ENCODE data around the gene KIAA0513. TPM values are rescaled to one million over a fixed set of nuclear protein-coding genes. Genes with fewer than 3 reads are reported as not detected.

KIAA0513 gene
- total RNA-seq, 1 donor, result 18.4 TPM

- Histone ChIP-seq H3K27me3 (ENCODE audit: insufficient read depth, low read length) (no peaks in the 10 kb centered on the region), H3K4me3 (ENCODE audit: low read length) (no peak overlapping the region), H3K9me3 (ENCODE audit: low read depth, low read length) (no peaks in the 10 kb centered on the region), H3K4me1 (ENCODE audit: insufficient read depth, low read length) (peaks cover 44% of the 10 kb centered on the region)
Measured at GRCh38 chr16:85033171-85033570, 5.6 kb downstream of the KIAA0513 start.

GRCh38 chr16:85034591-85035433, 7.2 kb downstream of the KIAA0513 start:
- H3K4me1 ChIP-seq (ENCODE audit: insufficient read depth, low read length), result peaks cover 28% of the 10 kb centered on the region
- no peaks in the 10 kb centered on the region for H3K9me3 ChIP-seq (ENCODE audit: low read depth, low read length)
- no peak overlapping the region for H3K4me3 ChIP-seq (ENCODE audit: low read length)
- no peaks in the 10 kb centered on the region for H3K27me3 ChIP-seq (ENCODE audit: insufficient read depth, low read length)

GRCh38 chr16:85036236-85037049, 8.8 kb downstream of the KIAA0513 start:
- H3K27me3 ChIP-seq (ENCODE audit: insufficient read depth, low read length), result no peaks in the 10 kb centered on the region
- no peak overlapping the region for H3K4me3 ChIP-seq (ENCODE audit: low read length)
- no peaks in the 10 kb centered on the region for H3K9me3 ChIP-seq (ENCODE audit: low read depth, low read length)
- H3K4me1 ChIP-seq (ENCODE audit: insufficient read depth, low read length), result peaks cover 16% of the 10 kb centered on the region

GRCh38 chr16:85037050-85037410, 9.4 kb downstream of the KIAA0513 start:
- H3K4me3 ChIP-seq (ENCODE audit: low read length), result no peak overlapping the region
- no peaks in the 10 kb centered on the region for H3K27me3 ChIP-seq (ENCODE audit: insufficient read depth, low read length)
- H3K4me1 ChIP-seq (ENCODE audit: insufficient read depth, low read length), result peaks cover 20% of the 10 kb centered on the region
- H3K9me3 ChIP-seq (ENCODE audit: low read depth, low read length), result no peaks in the 10 kb centered on the region

GRCh38 chr16:85037721-85038120, 10.1 kb downstream of the KIAA0513 start:
- Histone ChIP-seq H3K4me3 (ENCODE audit: low read length) (no peak overlapping the region), H3K27me3 (ENCODE audit: insufficient read depth, low read length) (no peaks in the 10 kb centered on the region), H3K9me3 (ENCODE audit: low read depth, low read length) (no peaks in the 10 kb centered on the region), H3K4me1 (ENCODE audit: insufficient read depth, low read length) (peaks cover 20% of the 10 kb centered on the region)

- H3K4me3 ChIP-seq (ENCODE audit: low read length), result no peak overlapping the region
- H3K9me3 ChIP-seq (ENCODE audit: low read depth, low read length), result no peaks in the 10 kb centered on the region
- H3K4me1 ChIP-seq (ENCODE audit: insufficient read depth, low read length), result peaks cover 22% of the 10 kb centered on the region
- no peaks in the 10 kb centered on the region for H3K27me3 ChIP-seq (ENCODE audit: insufficient read depth, low read length)
Measured at GRCh38 chr16:85040685-85041084, 13.1 kb downstream of the KIAA0513 start.

GRCh38 chr16:85041219-85042166, 13.9 kb downstream of the KIAA0513 start:
- peaks cover 26% of the 10 kb centered on the region for H3K4me1 ChIP-seq (ENCODE audit: insufficient read depth, low read length)
- no peaks in the 10 kb centered on the region for H3K9me3 ChIP-seq (ENCODE audit: low read depth, low read length)
- no peaks in the 10 kb centered on the region for H3K27me3 ChIP-seq (ENCODE audit: insufficient read depth, low read length)
- no peak overlapping the region for H3K4me3 ChIP-seq (ENCODE audit: low read length)

GRCh38 chr16:85042167-85042526, 14.6 kb downstream of the KIAA0513 start:
- H3K4me1 ChIP-seq (ENCODE audit: insufficient read depth, low read length), result peaks cover 26% of the 10 kb centered on the region
- H3K27me3 ChIP-seq (ENCODE audit: insufficient read depth, low read length), result no peaks in the 10 kb centered on the region
- H3K9me3 ChIP-seq (ENCODE audit: low read depth, low read length), result no peaks in the 10 kb centered on the region
- H3K4me3 ChIP-seq (ENCODE audit: low read length), result no peak overlapping the region

- Histone ChIP-seq H3K9me3 (ENCODE audit: low read depth, low read length) (no peaks in the 10 kb centered on the region), H3K4me3 (ENCODE audit: low read length) (no peak overlapping the region), H3K4me1 (ENCODE audit: insufficient read depth, low read length) (peaks cover 30% of the 10 kb centered on the region), H3K27me3 (ENCODE audit: insufficient read depth, low read length) (no peaks in the 10 kb centered on the region)
Measured at GRCh38 chr16:85042606-85043005, 15.0 kb downstream of the KIAA0513 start.

GRCh38 chr16:85045077-85045476, 17.5 kb downstream of the KIAA0513 start:
- no peaks in the 10 kb centered on the region for H3K9me3 ChIP-seq (ENCODE audit: low read depth, low read length)
- no peaks in the 10 kb centered on the region for H3K27me3 ChIP-seq (ENCODE audit: insufficient read depth, low read length)
- H3K4me3 ChIP-seq (ENCODE audit: low read length), result no peak overlapping the region
- peaks cover 51% of the 10 kb centered on the region for H3K4me1 ChIP-seq (ENCODE audit: insufficient read depth, low read length)

- Histone ChIP-seq H3K4me1 (ENCODE audit: insufficient read depth, low read length) (peaks cover 58% of the 10 kb centered on the region), H3K27me3 (ENCODE audit: insufficient read depth, low read length) (no peaks in the 10 kb centered on the region), H3K4me3 (ENCODE audit: low read length) (no peak overlapping the region)
Measured at GRCh38 chr16:85045641-85046471, 18.3 kb downstream of the KIAA0513 start.

GRCh38 chr16:85046472-85046916, 18.9 kb downstream of the KIAA0513 start:
- no peaks in the 10 kb centered on the region for H3K9me3 ChIP-seq (ENCODE audit: low read depth, low read length)

More at GRCh38 chr16:85045641-85046471, 18.3 kb downstream of the KIAA0513 start:
- no peaks in the 10 kb centered on the region for H3K9me3 ChIP-seq (ENCODE audit: low read depth, low read length)

GRCh38 chr16:85046931-85047866, 19.6 kb downstream of the KIAA0513 start:
- Histone ChIP-seq H3K4me1 (ENCODE audit: insufficient read depth, low read length) (peaks cover 55% of the 10 kb centered on the region), H3K4me3 (ENCODE audit: low read length) (no peak overlapping the region), H3K9me3 (ENCODE audit: low read depth, low read length) (no peaks in the 10 kb centered on the region), H3K27me3 (ENCODE audit: insufficient read depth, low read length) (no peaks in the 10 kb centered on the region)

More at GRCh38 chr16:85046472-85046916, 18.9 kb downstream of the KIAA0513 start:
- Histone ChIP-seq H3K27me3 (ENCODE audit: insufficient read depth, low read length) (no peaks in the 10 kb centered on the region), H3K4me3 (ENCODE audit: low read length) (no peak overlapping the region), H3K4me1 (ENCODE audit: insufficient read depth, low read length) (peaks cover 59% of the 10 kb centered on the region)
